ENCODE results near the gene PANX2.

PANX2 gene

GRCh38 chr22:50217543-50218152, 47.1 kb downstream of the PANX2 start:
- DNase-seq = no peak

DNA sequence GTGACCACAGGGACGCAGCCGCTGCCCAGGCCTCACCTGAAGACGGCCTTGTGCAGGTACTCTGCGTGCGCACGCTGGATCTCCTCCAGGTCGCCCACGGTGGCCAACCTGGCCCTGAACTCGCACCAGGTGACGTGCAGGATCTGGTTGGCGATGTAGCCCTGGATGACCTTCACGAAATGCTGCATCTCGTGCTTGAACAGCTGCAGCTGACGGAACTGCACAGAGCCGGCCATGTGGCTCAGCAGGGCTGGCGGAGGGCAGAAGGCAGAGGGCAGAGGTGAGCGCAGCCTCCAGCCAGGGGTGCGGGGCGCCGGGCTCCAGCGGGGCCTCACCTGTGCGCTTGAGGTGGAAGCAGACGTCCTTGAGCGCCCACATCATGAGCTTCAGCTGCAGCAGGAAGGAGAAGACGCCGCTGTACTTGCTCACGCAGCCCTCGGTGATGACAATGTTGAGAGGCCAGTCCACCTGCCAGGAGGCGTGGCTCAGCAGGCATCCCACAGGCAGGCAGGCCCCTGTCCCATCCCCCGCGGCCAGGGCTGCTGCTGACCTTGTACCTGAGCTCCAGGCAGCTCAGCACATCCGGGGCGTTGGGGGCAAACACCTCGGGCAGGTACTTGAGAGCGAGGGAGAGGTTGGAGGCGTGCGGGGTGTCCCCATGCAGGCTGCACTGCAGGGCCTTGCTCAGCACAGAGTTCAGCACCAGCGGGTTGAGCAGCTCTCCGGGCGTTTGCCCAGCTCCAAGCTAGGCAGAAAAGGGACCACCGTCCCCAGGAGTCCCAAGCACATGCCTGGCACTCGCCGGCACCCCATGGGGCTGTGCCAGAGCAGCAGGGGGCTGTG, 47.8 kb downstream of the PANX2 start:
- DNase-seq = no peak

- peak; percentile 2 for DNase-seq
These were observed 48.6 kb downstream of the PANX2 start for GRCh38 chr22:50218996-50219727.

DNA sequence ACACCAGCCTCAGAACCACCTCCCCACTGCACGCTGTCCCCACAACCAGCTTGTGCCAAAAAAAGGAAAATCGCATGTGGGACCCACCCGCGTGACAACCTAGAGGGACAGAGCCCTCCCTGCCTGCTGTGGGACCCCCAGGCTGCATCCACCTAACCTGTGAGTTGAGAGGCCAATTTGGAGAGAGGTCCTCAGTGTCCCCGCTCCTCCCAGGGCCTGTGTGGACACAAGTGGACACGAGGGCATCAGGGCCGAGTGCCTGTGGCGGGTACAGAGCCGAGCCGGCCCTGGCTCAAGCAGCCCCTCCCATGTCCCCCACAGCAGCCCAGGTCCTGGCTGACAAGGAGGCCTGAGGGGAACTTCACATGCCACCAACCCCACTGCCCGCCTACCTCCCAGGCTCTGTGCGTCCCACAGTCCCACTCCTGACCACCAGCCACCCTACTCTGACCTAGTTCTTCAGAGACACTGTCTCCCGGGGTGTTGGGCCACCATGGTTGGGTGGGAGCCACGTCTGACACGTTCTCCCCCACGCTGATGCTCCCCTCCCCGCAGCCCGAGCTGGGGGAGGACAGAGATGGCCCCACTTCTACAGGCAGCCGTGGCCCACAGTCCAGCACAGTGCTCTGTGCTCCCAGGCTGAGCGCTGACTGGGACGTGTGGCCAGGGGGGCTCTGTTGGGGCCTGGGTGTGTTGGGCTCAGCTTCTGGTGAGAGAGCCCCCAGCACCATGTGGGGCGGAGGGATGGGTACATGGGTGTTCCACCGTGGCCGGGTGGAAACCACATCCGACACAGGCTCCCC, 49.5 kb downstream of the PANX2 start:
- no peak for DNase-seq

- no peak for DNase-seq
These were observed 50.3 kb downstream of the PANX2 start for GRCh38 chr22:50220603-50221409.

- DNase-seq = no peak
These were observed 51.1 kb downstream of the PANX2 start for GRCh38 chr22:50221410-50222300.

GRCh38 chr22:50222508-50222907, 52.0 kb downstream of the PANX2 start:
- no peak for DNase-seq

DNA sequence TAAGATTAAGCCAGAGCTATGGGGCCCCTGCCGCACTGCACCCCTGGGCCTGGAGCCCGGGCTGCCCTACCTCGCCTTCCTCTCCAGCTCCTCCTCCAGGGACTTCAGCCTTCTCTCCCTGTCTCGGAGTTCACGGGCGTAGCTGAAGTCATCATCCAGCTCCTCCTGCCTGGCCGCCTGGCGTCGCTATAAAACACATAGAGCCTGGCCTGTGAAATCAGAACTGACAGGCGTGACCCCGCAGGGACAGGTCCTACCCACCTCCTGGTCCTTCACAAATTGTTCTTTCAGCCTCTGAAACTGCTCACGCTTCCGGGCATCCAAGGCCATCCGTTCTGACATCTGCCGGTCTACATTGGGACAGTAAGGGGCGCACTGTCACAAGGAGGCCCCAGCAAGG, 53.5 kb downstream of the PANX2 start:
- no peak for DNase-seq

GRCh38 chr22:50225200-50225969, 54.9 kb downstream of the PANX2 start:
- no peak for DNase-seq

DNA sequence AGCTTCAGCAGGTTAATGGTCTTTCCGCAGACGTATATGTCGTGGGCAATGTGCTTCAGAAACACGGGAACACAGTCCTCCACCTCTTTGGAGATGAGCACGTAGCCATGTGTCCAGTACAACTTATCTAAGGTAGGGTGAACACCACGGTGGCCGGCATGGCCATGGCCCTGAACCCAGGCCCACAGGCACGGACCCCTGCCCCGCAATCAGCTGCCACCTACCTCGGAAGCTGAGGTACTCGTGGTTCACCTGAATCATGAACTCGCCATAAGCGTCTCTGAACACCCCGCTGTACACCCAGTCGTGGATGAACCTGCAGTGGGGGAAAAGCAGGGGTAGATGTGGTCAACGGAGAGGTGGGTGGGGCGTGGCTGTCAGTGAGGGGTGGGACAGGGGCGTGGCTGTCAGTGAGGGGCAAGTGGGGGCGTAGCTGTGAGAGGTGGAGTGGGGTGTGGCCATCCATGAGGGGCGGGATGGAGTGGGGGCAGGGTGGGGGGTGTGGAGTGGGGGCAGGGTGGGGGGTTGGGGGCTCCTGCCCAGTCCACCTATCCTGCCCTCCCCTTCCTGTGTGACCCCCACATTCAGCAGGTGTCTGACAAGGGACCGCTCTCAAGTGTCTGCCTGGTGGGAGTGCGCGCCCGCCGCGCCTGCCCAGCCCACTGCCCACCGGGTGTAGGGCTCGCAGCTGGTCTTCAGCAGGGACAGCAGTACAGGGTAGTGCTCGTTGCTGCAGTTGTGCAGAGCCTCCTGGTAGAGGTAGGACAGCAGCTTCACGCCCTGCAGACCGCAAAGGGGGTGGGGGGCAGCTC, 55.7 kb downstream of the PANX2 start:
- no peak for DNase-seq

DNA sequence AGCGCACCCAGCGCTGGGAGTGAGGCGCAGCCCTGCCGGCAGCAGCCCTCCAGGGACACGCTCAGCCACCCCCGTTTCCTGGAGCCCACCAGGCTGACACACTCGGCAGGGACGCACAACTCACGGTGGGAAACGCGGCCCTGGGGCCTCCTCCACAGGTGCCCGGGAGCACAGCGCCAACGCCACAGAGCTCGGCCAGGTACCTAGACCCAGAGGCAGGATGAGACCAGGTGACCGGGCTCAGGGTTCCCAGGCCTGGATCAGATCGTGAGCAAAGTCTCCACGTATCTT, 56.3 kb downstream of the PANX2 start:
- no peak for DNase-seq

DNA sequence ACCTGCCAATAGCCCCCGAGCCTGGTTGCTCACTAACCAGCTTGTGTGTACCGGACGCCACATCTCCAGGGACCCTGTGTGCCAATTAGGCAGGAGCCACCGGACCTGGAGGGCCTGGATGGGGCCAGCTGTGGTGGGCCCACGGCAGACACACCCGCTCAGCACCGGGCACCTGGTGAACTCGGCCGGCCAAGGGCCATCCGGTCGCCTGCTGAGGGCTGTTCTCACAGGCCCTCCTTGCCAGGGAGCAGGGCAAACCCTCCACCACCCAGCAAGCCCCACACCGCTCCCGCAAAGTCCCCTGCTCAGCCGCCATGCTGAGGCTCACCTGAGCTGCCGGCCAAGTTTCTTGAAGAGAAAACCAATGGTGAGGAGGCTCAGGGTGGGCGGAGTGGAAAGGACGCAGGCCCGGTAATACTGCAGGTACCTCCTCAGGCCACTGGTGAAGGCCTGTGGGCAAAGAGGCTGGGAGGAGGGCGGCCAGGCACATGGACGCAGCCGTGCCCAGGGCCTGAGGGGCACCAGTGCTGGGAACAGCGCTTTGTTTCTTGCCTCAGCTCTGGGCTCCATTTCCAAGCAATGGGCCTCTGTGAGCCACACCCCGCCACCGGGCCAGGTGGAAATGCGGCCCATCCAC, 57.2 kb downstream of the PANX2 start:
- no peak for DNase-seq

GRCh38 chr22:50228366-50228765, 57.8 kb downstream of the PANX2 start:
- DNase-seq = no peak

DNA sequence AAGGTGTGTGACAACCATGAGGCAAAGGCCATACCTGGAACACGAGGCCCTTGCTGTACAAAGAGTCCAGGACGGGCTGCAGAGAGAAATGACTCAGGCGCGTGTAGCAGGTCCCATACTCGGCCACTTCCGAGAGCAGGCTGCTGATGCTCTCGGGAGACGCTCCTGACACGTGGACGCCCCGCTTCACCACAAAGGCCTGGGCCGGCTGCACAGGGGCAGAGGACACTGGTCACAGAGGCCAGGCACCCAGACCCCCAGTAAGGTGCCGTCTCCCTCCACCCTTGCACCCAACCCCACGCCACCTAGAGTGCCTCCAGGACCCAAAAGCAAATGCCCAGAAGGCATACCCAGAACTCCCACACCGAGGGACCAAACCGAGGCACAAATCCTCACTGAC, 58.8 kb downstream of the PANX2 start:
- DNase-seq = no peak
